Esophagus mucosa (tissue), 1 donor: ENCODE measurements around the gene BICD2. TPM values are rescaled to one million over a fixed set of nuclear protein-coding genes. Genes with fewer than 3 reads are reported as not detected.

ENCODE experiments used
- ATAC-seq: fragments of 200-7000 bp; cut with Tn5 transposase; one replicate; pipeline ENCODE4 v1.9.1; 2020
- total RNA-seq: library from RNA; stranded (reverse); gene quantifications from one replicate; pipeline ENCODE4 v1.2.4, GENCODE V29; 2023
- donor health status: DM: yes; HTN: yes; CAD: no.

Gene BICD2
- total RNA-seq, 1 donor from 2014 or later: 63.7 TPM

GRCh38 chr9:92666236-92666635 lies 98.4 kb downstream of the BICD2 start:
- ATAC-seq: no peak

- no peak for ATAC-seq
These were observed 98.8 kb downstream of the BICD2 start for GRCh38 chr9:92665836-92666235.

- ATAC-seq: peak; percentile 2
These were observed 100.1 kb downstream of the BICD2 start for GRCh38 chr9:92664394-92665152.

- peak; percentile 2 for ATAC-seq
These were observed 100.7 kb downstream of the BICD2 start for GRCh38 chr9:92663951-92664350.

GRCh38 chr9:92663126-92663525 lies 101.5 kb downstream of the BICD2 start:
- no peak for ATAC-seq

GRCh38 chr9:92661743-92662142 lies 102.9 kb downstream of the BICD2 start:
- ATAC-seq: no peak

Other genes starting within 250 kb of the BICD2 start
- 0.56 TPM for gene ECM2, start 228.8 kb downstream of the BICD2 start, total RNA-seq
- 37.6 TPM for gene IPPK, start 94.7 kb downstream of the BICD2 start, total RNA-seq
- gene ZNF484, start 113.2 kb upstream of the BICD2 start, total RNA-seq: 3.0 TPM
- 2.1 TPM for gene FGD3, start 182.7 kb upstream of the BICD2 start, total RNA-seq